Hematopoietic multipotent progenitor cell treated with erythropoietin and hydrocortisone succinate and interleukin-3 and kit ligand, for 6 days (in vitro differentiated cells): Measurements from ENCODE around the gene SFXN5.

Source experiments
- DNase-seq: peaks from one replicate; pipeline ENCODE4 v3.0.0-alpha.2; 2015

The SFXN5 gene

DNA sequence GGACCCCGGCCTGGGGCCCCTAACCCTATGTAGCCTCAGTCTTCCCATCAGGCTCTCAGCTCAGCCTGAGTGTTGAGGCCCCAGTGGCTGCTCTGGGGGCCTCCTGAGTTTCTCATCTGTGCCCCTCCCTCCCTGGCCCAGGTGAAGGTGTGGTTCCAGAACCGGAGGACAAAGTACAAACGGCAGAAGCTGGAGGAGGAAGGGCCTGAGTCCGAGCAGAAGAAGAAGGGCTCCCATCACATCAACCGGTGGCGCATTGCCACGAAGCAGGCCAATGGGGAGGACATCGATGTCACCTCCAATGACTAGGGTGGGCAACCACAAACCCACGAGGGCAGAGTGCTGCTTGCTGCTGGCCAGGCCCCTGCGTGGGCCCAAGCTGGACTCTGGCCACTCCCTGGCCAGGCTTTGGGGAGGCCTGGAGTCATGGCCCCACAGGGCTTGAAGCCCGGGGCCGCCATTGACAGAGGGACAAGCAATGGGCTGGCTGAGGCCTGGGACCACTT lies 137.8 kb downstream of the SFXN5 start:
- no peak for DNase-seq

DNA sequence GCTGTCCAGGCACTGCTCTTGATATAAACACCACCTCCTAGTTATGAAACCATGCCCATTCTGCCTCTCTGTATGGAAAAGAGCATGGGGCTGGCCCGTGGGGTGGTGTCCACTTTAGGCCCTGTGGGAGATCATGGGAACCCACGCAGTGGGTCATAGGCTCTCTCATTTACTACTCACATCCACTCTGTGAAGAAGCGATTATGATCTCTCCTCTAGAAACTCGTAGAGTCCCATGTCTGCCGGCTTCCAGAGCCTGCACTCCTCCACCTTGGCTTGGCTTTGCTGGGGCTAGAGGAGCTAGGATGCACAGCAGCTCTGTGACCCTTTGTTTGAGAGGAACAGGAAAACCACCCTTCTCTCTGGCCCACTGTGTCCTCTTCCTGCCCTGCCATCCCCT lies 138.3 kb downstream of the SFXN5 start:
- DNase-seq, result no peak

DNA sequence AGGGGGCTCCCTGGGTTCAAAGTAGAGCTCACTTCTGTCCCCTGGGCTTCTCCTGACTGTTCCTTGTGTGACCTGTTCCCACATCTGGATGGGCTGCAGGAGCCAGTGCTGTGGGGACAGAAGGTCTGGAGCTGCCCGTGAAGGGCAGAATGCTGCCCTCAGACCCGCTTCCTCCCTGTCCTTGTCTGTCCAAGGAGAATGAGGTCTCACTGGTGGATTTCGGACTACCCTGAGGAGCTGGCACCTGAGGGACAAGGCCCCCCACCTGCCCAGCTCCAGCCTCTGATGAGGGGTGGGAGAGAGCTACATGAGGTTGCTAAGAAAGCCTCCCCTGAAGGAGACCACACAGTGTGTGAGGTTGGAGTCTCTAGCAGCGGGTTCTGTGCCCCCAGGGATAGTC lies 138.7 kb downstream of the SFXN5 start:
- no peak for DNase-seq

DNA sequence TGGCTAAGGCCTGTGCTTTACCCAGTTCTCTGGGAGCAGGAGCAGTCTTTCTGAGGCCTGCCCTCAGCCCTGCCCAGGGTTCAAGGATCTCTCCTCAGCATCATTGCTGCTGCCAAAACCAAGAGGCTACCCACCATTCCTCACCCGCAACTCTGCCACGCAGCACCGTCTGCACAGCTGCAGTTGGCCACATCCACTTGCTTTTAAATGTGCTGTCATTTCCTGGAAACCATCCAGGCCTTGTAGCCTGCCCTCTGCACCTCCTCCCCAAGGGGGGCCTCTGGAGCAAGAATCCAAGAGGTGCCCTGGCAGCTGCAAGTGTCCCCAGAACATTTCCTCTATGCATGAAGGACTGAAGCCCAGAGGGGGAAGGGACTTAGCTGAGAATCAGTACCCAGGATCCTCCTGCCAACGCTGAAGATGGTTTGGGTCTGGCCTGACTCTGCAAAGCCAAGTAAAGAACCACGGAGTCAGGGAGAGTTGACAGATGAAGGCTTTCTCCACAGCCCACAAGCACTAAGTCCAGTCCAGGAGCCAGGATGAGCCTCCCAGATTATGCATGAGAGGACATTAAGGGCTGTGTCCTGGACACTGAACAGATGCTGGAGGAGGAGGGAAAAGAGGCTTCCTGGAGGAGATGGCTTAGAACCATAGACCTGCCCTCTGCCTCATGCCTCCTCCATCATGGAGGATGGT lies 139.3 kb downstream of the SFXN5 start:
- DNase-seq, result no peak

DNA sequence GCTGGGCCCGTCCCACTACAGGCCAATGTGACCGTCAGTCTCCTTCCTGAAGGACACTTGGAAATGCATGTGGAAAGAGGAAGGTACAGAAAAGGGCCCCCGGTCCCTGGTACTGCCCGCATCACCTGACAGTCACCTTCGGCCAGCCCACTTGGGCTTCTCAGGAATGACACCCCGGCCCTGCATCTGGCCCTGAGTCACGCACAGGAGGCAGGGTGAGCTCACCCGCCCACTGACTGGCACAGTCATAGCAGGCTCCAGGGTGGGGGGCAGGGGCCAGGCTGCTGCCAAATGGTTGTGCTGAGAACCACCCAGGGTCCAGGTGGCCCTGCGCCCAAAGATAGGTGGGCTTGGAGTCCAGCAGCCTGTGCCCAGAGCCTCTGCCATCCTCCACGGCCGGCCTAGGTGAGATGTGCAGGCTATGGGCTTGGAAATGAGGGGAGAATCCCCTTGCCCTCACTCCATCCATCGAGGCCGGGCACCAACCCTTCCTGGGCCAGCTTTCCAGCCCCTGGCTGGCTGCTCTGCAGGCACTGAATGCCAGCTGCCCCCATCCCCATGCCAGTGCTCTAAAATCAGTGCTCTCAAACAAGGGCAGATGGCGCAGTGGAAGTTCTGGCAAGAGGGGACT lies 140.1 kb downstream of the SFXN5 start:
- DNase-seq, result no peak

DNA sequence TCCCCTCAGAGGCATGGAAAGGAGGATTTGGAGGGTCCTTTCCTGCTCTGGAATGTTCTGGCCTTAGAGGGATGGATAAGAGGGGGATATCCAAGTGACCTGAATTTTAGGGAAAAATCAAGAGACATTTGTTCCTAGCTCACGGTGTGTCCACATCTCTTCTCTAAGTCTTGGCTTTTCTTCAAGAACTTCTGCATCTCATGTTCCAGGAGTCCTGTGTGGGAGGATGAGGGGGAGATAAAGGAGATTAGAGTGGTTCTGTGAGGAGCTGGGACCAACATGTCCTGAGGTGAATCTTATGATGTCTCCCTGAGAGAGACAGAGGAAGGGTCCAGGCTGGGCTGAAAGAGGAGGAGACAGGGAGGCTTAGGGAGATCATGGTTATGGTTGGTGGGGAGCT lies 142.5 kb downstream of the SFXN5 start:
- DNase-seq, result no peak

DNA sequence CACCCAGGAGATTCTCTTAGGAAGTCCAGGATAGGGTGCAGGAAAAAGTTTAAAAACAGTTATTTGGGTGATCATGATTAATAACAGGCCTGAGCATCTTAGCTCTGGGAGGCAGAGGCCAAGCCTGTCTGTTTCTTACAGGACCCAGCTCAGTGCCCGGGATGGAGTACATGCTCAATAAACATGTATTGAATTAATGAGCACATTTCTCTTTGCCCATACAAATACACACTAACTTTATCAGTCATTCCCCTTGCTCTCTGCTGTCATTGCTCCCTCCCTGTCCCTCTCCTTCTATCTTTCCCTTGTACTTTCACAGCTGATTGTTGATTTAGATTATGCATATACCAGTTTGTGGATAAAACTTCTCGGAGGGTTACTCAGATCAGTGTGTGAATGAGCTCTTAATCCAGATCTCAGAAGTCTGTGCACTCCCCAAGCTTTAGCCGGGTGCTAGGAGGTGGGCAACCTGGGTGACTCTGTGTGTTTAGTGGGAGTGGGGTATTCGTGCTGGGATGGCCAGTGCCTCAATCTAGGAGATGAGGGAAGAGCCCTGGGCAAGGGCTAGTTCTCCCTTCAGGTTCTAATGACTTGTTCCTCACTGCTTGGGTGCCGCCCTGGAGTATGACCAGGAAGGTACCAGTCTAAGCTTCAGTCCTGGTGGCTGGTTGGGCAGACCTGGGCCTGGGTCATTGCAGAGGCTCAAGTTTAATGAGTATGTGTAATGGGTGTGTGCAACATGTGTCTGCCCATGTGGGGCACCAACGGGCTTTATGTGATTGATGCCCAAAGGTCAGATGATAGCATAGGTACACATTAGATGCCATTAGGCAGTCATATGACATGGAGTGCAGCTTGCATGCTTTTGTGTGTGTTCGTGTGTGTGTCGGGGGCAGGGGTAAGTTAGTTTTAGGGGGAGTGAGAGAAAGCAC lies 143.6 kb downstream of the SFXN5 start:
- no peak for DNase-seq

DNA sequence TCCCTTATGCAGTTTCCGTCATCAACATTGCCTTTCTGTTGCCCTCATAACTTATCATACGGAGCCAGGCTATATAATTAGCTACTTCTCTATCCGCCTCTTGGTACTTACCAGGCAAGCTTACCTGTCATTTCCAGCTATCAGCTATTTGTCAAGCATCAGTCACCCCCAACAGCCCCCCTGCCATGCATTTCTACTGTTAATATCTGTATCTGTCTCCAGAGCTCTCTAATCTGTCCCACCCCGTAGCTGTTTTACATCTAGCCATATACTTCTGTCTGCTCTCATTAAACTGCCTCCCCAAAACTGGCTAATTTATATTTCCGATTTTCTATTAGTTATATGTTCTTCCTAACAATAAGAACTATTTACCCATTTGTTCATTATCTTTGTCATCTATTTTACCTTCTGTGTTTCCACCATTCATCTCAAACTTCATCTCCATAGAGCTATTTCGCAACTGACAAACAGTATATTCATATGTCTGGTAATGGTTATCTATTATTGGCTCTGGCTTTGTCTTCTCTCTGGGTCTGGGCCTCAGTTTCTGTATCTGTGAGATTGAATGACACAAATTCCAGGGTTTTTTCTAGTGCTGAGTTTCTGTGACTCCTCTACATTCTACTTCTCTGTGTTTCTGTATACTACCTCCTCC lies 144.6 kb downstream of the SFXN5 start:
- no peak for DNase-seq

DNA sequence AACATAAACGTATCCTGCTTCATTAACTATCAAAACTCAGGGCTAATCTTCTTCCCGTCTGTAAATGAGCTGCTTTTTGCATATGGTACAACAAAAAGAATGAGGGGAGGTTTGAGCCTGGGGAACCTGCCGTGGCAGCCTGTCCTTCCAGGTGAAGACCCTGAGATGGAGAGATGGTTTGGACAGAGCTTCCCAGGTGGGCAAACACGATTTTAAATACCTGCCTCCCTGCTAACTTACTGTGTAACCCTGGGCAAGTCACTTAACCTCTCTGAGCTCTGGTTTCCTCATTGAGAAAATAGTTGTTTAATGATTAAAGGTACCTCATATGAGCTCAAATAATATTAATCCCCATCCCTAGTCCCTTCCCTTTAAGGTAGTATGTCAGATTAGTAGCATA lies 145.1 kb downstream of the SFXN5 start:
- DNase-seq, result no peak

DNA sequence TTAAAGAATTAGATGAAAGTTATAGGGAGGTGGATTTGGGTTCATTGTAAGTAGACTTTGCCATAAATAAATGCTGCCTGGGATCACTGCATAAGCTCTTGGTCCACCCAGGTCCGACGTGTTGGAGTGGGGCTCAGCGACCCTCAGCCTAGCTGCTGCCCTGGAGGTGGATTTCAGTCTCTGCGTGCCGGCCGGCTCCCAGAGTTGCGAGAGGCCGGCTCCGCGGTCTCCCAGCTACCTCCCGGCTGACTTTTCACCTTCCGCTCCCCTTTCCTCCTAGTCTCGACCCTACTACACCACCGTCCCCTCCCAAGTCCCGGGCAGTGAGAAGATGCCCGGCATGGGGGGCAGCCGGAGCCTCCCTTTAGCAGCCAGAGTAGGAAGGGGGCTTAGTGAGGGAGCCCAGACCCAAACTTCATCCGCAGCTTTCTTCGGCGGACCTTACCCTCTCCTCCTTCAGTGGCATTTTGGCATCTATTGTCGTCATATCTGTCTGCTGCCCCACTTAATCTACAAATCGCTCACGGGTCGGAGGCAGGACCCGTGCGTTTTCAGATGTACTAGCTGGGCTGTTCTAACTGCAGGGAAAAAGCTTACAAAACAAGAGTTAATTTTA lies 146.1 kb downstream of the SFXN5 start:
- no peak for DNase-seq

DNA sequence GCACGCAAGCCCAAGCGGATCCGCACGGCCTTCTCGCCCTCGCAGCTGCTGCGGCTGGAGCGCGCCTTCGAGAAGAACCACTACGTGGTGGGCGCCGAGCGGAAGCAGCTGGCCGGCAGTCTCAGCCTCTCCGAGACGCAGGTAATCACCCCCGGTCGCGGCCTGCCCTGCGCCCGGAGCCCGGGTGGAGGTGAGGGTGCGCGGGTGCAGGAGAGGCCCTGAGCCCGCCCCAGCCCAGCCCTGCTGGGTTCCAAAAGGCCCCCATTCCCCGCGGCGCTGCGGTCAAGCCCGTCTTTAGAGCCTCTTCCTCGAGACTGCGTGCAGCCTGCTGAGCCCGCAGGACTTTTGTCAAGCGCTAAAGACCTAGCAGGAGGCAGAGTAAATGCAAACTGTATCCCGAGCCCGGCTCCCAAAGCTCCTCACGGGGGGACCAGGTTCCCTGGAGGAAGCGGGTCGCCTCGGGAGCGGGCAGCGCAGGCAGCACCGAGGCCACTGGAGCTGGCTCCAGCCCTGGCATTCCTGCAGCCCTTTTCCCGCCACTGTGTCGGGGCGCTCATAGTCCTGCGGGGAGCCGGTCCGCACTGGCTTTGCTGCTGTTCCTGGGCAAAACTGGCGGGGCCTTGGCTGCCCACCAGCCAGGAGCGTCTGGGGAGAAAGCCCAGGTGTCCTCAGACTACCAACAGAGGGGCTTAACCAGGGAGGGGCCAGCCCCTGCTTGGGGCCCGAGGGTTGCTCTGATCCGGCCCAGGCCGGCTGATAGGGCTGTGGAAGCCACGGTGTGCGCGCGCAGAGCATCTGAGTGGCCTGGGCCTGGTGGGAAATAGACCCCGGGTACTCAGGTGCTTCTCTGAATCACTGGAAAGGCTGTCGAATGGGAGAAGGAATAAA lies 146.9 kb downstream of the SFXN5 start:
- DNase-seq, result no peak

DNA sequence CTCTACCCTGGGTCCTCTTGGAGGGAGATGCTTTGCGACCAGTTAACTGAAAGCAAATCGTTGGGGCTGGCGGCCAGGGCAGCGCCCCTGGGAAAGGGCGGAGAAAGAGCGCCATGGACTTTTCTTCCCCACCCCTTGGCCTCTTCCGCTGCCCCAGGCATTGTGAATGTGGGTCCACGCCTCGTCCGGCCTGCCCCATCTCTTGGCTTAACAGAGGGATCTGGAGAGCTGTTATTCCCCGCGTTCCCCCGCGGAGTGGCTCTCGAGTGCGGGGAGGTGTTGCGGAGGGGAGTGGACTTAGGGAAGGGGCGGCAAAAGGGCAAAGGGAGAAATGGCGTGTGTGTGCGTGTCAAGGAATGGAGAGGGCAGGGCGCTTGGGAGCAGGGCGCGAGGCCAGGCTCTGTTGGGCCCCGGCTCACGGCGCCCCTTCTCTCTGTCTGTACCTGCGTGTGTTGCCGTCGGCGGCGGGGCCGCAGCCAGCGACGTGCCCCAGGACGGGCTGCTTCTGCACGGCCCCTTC lies 147.6 kb downstream of the SFXN5 start:
- DNase-seq, result no peak

DNA sequence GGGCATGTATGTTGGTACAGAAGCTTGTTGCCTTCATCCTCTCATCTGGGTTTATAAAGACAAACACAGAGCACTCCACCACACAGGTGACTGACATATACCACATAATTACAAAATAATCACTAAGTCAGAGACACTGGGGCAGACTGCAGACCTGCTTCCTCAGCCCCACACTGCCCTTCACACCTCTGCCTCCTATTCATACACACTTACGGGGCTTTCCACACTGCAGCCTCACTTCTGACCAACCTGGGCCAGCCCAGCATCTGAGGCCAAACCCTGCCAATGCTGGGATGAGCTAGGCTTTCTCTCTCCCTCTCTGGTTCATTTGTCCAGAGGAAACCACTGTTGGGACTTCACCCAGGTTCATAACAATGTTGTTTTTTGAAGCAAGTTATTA lies 149.7 kb downstream of the SFXN5 start:
- DNase-seq, result no peak

DNA sequence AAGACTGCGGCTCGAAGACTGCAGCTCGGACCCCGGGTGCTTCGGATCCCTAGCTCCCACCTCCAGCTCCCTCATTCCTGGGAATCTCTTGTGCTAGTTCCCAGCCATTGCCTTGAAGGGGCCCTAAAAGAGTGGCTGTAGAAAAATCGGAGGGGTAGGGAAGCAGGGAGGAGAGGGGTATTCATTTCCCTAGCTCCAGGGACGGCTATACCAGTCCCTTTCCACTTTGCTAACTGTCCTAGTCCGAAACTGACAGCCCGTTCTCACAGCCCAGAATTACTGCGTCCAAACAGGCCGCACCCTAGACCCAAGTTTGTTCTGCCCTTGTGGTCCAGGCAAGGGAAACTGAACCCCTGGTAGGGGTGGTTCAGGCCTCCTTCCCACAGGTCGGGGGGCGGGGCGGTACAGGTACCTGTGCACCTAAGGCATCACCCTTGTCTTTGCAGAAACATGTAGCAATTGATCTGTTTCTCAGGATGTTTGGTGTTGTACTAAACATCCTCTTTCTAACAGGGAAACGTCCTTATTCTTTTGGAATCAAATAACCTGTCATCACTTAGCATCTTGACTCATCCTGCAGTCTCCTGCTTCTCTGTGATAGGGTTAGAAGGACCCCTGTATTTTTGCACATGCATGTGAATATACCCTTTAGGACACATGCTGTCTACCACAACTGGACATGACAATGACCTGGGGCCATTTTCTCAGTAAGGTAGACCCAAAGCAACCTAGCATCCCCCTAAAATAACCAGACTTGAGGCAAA lies 150.2 kb downstream of the SFXN5 start:
- no peak for DNase-seq

DNA sequence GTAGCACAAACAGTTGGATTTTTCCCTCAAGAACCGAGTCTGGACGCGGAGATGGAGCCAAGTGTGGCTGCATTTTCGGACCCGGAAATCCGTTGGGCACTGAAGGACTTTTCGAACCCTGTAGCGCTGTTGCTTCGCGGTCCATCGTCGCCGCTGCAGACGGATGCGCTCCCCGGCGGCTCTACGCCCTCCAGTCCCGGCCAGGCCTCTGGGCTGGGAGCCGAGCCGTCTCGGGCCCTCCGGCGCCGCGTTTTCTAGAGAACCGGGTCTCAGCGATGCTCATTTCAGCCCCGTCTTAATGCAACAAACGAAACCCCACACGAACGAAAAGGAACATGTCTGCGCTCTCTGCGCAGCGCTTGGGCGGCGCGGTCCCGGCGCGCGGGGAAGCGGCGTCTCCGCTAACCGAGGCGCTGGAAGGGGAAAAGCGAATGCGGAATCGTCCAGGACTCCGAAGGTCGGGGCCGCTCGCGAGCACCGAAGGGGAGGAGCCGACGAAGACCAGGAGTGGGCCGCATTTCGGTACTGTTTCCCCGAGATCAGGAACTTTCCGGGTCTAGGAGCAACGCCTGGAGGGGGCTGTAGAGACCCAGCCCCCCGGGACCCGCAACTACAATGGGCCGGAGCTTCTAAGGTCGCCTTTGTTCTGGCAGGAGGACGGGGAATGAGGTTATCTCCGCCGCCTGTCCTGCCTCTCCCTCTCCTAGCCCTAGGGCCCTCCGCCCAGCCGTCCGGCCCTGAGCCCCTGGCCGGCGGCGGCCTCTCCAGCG lies 151.0 kb downstream of the SFXN5 start:
- peak; percentile 43 for DNase-seq

DNA sequence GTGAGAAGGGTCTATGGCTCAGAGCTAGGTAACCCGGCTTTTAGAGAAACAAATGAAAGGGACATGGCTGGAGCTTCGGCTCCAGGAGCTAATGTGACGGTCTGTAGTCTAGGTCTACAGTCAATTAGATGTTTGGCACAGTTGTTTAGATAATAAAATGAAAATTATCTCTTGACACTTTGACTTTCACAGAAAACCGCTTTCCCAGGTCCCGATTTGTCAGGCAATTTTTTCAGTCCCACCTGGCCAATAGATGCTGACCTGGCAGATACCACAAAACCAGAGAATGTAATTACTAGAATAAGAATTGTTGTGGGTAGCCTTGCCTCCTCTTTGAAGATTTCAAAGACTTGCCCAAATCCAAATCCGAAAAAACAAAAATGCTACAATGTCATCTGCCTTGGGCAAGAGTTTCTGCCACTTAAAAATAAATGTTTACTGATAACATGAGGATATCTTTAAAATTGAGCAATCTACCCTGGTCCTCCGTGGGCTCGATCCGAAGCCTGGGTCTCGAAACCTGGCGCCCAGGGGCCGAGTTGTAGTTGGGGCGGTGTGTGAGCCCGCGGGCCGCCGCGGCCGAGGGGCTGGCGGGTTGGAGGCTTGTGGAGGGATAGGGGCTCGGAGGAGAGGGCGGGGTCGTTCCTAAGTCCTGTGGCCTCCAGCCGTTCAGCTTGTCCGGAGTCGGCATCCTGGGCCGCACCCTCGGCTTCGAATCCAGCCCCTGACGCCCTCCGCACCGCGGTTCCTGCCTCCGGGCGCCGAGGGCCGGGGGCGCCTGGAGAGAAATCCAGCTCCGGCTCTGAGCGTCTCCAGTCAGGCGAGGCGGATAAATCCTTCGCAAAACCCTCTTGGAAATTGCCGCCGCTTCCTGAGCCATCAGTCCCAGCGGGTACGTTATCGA lies 151.8 kb downstream of the SFXN5 start:
- DNase-seq, result no peak

DNA sequence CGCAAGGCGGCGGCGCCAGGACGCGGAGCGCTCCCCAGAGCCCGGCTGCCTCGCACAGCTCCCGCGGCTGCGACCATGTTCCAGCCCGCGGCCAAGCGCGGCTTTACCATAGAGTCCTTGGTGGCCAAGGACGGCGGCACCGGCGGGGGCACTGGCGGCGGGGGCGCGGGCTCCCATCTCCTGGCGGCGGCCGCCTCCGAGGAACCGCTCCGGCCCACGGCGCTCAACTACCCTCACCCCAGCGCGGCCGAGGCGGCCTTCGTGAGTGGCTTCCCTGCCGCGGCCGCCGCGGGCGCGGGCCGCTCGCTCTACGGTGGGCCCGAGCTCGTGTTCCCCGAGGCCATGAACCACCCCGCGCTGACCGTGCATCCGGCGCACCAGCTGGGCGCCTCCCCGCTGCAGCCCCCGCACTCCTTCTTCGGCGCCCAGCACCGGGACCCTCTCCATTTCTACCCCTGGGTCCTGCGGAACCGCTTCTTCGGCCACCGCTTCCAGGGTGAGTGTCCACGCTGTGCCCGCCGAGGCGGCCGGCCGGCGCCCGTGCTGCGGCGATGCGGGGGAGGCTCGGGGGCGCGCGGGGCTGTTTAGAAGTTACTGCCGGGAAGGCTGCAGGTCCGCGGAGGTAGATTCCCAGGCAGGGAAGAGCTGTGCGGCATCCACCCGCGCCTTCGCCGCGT lies 153.5 kb downstream of the SFXN5 start:
- no peak for DNase-seq
